OCI-LY3 (cell line): ENCODE measurements around the gene BAIAP3.

ENCODE experiments used
- CTCF ChIP-seq: fragments of 200-600, 300-600 bp; sonication (generic); IDR thresholded peaks from 2 replicates; pipeline ENCODE4 v1.5.1; 2014; ENCODE audit warnings: antibody characterized with exemption, low read length, low read depth
- EZH2phosphoT487 ChIP-seq: fragments of 200-600 bp; shearing (Covaris generic); IDR thresholded peaks from 2 replicates; pipeline ENCODE4 v1.6.1; 2018; ENCODE audit warnings: antibody characterized with exemption, mixed run types, low read depth

GRCh38 chr16:1355591-1355990 lies 22.1 kb downstream of the BAIAP3 start:
- no peak for TF ChIP-seq CTCF
- TF ChIP-seq EZH2phosphoT487, result no peak
